SKM-1 (cell line): ENCODE results near the gene UVRAG.

ENCODE experiments used
- DNase-seq: peaks from one replicate; lab custom pipeline; 2025; ENCODE audit not compliant: unreplicated experiment; lab: John Stamatoyannopoulos, UW

The UVRAG gene

DNA sequence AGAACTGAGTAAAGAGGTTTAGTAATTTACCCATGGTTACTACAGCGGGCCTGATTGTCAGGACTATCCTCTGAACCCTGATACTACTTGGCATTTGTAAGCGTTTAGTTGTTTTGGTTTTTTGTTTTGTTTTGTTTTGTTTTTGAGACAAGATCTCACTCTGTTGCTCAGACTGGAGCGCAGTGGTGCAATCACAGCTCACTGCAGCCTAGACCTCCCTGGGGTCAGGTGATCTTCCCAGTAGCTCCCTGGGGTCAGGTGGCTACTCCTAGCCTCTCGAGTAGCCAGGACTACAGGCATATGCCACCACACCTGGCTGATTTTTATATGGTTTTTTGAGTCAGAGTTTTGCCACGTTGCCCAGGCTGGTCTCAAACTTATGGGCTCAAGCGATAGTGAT, 272.7 kb downstream of the UVRAG start:
- no peak for DNase-seq

DNA sequence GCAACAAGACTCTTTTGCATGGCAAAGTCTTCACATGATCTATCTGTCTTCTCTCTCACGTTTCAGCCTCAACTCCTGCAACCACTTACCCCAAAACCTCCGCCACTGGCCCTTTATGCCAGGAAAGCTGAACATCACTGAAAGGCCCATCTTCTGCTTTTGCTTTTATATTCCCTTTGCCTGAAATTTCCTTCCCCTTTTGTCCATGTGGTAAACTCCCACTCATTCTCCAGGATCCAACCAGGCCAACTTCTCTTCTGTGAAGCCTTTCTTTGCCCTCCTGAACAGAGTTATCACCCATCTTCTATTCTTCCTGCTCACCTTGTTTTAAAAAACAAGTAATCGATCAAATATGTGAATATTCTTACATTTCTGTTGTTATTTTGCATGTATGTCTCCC, 273.5 kb downstream of the UVRAG start:
- no peak for DNase-seq

DNA sequence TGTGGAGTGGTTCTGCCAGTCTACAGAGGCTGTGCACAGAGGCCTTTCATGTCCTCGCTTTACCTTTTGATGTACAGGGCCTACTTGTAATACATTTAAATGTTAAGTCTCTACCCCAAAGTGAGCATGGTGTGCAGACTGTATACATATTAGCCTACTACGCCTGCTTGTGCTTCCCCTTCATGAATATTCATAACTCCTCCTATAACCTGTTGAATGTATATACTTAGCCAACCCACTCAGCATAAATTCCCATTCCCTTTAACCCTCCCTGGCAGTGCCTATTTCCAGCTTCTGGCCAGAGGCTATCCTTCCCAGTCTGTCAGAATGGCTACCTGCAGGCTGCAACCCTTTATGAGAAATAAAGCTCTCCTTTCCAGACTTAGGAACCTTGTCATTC, 275.2 kb downstream of the UVRAG start:
- no peak for DNase-seq

DNA sequence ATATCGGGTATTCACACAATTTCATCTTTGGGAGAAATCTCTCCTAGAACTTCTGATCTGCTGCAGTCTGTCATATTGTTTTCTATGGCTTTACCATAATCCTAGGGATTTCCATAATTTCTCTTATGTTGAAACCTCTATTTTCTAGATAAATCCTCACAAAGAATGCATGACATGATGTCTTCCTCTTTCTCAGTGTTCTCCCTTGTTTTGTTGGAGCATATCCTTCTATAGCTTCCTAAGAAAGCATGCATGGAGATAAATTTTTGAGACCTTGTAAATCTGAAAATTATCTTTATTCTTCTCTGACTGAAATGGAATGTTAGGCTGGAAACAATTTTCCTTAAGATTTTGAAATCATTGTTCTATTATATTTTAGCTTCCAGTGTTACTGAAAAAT, 275.8 kb downstream of the UVRAG start:
- no peak for DNase-seq

DNA sequence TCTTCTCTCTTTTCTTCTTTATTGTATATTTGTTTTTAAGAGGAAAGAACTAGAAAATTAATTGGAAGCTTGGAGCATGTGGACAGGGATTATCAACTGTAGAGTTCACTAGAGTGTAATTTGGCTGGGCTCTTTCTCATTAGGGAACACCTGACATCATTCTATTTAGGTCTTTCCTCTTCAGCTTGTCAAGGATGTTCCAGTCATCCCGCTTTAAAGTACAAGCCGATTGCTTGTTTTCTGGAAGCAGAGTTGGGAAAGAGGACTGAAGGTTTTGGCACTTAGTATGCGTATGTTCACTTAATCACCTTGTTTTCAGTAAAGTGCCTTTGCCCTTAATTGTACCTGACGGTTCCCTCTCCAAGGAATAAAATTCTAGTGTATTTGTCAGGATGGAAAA, 279.7 kb downstream of the UVRAG start:
- no peak for DNase-seq

DNA sequence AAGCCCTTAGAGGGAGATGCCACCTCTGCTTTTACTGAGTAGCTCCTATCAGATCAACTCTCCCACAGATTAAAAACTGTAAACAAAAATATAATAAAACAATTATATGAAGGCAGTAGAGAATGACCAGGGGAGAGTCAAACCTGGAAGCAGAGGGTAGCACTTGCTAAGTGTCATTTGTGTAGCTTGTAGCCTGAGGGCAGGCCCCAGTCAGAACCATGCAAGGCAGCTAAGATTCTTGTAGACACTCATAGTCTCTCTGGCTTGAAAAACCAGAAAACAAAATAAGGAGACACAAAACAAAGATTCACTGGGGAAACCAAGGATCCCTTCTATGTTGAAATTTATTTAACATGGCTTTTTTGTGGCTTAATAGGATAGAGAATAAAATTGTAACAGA, 280.9 kb downstream of the UVRAG start:
- DNase-seq, result no peak

DNA sequence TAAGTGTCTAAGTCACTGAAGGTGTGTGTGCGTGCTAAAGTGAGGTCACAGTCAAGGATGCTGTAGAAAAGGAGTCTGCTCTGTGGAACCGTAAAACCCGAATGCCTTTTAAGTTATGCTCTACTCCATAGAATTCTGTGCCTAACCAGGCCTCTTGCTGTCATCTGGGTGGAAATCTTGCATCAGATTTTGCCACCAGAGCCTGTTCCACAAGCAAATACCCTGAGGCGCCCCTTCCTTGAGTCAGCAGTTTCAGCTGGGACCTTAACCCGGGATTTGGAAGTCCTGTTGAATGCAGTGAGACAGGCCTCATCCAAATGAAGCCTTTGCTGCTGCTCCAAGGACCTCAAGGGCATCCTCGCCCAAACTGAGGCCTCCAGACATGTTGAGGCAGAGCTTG, 281.5 kb downstream of the UVRAG start:
- no peak for DNase-seq

DNA sequence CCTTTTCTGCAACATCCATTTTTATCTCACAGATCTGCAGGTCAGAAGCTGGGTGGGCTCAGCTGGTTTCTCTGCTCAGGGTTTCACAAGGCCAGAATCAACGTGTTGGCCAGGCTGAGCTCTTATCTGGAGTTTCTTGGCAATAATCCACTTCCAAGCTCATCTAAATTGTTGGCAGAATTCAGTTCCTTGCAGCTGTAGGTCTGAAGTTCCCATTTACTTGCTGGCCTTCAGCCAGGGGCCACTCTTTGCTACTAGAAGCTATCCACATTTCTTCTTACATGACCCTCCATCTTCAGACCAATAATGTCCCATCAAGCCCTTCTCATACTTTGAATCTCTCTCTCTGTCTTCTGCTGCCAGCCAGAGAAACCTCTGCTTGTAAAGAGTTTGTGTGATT, 287.8 kb downstream of the UVRAG start:
- no peak for DNase-seq

DNA sequence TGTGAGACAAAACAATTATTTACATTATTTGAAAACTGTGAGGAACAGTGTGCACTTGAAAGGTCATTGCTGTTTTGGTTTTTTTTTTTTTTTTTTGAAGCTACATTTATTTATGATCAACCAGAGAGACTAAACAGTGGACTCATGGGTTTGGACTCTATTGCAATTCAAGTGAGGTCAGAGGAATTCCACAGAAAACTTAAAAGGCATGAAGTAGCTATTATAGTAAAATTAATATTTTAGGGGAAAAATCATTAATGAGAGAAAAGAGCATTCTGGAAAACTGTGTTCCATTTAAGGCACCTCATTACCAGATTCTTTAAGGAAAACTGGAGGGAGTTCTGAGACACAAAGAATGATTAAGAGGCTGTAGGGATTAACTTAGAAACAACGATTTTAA, 288.4 kb downstream of the UVRAG start:
- DNase-seq, result no peak

DNA sequence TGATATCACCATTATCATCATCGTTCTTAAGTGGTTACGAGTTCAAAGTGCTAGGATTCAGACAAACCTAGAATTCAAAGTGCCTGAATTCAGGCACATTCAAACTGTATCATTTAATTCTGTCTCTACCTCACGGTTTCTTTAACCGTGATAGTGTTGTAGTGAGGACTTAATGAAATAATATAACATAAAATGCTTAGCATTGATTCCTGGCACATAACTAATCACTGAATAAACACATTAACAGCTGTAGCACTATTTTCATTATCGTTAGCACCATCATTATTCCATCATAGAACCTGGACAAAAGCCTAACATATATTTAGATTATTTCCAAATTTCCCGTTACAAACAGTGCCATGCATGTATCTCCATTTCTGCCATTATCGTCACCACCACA, 289.3 kb downstream of the UVRAG start:
- DNase-seq, result no peak

DNA sequence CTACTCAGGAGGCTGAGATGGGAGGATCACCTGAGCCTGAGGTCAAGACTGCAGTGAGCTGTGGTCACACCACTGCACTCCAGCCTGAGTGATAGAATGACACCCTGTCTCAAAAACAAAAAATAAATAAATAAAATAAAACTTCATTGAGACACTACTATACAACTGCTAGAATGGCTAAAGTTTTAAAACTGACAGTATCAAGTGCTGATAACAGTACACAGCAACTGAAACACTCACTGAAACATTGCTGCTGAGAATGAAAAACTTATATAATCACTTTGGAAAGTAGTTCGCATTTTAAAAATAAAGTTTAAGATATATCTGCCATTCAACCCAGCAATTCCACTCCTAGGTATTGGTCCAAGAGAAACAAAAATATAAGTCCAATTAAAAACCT, 290.6 kb downstream of the UVRAG start:
- no peak for DNase-seq

DNA sequence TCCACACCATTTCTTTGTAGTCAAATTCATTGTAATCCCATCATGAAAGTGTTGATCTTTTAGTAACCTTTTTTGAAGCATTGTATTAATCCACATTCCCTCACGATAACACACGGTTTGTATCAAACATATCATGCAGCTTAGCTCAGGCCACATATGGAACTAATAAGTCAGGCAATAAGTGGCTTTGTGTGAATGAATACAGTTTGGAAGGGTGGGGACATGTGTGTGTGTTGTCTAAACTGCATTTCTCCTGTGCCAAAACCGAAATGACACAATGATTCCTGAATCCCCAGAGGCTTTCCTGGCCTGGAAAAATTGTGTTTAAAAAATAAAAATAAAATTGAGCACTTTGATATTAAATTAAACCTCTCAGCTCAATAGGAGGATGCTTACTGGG, 293.0 kb downstream of the UVRAG start:
- DNase-seq, result no peak

DNA sequence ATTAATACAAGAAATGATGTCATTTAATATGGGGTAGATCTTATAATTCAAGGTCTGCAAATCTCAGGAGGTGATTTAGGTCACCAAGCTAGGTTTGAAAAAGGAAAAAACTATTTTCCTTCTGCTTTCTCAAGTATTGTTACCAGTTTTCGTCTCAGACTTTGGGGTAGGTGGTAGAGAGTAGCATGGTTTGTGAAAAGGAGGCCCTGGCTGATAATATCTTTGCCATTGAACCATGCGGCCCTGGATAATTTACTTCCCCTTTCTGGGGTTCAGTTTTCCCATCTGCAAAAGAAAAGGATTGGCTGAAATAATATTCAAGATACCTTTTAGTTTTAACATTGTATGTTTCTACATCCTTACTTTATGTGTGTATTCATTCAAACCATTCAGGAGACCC, 299.2 kb downstream of the UVRAG start:
- DNase-seq, result no peak

DNA sequence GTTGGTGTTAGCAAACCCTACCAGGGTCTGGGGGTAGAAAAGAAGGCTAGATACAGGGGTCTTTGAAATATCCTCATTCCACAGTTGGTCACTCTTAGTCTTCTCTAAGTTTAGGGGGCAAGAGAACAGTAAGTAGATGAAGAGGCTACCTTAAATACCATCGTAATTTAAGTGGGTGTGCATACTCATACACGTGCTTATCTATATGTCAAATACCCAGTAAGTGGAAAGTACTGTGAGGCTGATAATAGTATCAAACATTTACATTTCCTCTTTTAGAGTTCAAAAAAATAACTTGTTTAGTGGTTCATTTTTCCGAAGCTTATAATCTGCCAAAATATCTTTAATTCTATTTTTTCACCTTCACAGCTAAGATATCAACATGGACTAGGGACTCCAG, 300.5 kb downstream of the UVRAG start:
- no peak for DNase-seq

DNA sequence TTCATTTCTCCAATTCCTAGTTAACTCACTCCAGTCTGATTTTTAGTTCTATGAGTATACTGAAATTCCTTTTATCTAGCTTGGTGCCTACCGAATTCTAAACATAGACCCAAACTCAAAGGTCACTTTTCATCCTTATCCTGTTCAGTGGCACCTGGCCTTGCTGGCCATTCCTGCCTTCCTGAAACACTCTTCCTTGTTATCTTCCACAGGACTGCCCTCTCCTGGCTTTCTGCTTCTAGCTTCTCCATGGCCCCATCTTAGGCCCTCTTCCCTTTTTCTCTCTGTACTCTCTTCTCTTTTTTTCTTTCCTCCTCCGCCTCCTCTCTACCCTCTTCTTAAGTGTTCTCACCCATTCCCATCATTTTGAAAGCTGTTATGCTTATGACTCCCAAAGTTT, 304.0 kb downstream of the UVRAG start:
- DNase-seq, result no peak

DNA sequence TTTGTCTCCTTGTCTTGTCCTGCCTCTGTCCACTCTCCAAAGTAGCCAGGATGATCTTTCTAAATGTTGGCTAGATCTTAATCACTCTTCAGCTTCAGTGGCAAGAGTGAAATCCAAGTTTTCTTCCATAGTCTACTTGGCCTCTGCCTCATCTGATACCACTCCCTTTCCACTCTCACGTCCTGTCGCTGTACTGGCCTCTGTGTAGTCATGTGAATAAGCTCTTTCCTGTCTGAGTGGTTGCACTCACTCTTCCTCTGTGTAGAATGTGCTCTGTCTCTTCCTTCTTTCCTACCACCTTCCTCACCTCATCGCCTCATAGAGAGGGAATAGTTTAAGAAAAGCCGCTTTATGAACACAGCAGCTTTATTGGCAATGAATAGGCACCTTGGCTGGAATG, 304.8 kb downstream of the UVRAG start:
- DNase-seq, result no peak

DNA sequence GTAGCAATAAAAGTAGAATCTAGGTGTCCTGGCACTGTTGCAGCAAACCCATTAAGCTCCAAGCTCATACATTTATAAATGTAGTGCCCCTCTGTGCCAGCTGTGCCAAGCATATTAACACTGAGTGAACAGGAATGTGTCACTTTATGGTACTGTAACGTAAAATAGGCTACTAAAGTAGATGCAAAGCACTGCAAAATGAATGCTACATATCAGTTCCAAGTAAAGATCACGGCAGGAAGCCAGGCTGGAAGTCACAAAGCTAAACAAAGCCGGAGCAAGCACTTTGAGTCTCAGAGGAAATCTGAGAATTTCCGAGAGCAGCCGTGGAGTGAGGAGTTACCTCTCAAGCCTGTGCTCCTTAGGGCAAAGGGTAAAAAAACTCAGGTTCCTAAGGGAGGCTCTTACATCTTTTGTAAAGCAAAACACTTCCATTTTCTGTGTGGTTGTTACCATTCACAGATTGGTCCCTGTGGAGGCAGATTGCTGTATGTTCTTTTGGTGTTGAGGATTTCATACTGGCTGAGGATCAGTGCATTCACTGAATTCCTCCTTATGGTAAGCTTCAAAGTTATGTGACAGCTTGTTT, 305.6 kb downstream of the UVRAG start:
- DNase-seq, result no peak

DNA sequence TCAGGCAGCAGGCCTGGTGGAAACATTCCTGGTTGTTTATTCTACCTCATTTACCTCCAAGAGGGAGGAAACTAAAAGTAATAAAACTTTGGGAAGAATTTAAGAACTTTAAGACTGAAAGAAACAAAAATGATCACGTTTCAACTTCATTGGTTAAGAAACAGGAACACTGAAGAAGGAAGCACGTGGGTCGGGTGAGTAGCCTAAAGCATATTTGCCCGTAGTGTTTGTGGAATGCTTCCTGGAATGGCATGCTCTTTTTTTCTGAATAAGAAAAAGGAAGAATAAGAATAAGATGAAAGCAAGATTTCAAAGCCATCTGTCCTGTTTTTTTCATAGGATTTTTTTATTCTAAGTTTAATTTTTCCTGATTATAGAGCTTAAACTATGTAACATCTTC, 308.2 kb downstream of the UVRAG start:
- DNase-seq, result no peak

DNA sequence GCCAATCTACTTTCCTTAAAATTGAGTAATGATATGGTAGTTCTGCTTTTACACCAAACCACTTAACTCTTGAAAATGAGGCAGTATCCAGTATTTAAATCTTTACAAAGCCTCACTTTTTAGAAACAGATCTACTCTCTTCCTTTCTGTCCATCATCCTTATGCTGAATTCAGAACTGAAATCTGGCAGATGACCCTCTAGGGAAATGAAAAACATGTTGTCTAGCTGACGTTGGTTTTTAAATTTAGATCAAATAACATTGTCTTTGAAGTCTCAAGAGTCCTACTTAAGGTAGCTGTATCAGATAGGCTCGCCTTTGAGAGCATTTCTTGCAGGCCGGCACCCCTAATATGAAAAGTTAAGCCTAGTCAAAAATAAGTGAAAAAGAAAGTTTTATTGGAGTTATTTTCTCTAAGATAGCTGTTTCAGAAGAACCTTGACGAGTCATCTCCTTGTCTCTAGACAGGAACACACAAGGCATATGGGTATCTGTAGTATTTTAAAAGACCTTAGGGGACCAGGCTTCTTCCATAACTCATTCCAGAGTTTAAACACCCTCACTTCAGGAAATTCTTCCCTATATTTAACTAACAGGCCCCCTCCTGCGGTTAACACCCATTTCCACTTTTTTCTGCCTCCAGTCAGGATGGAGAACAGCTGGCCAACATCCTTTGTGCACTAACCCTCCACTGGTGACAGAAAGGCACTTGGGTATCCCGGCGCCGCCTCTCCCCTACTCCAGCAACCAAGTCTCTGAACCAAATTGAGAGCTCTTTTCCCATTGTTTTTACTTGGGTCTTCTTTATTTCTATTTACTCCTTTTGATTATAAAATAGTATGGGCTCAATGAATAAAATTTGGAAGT, 310.1 kb downstream of the UVRAG start:
- no peak for DNase-seq

DNA sequence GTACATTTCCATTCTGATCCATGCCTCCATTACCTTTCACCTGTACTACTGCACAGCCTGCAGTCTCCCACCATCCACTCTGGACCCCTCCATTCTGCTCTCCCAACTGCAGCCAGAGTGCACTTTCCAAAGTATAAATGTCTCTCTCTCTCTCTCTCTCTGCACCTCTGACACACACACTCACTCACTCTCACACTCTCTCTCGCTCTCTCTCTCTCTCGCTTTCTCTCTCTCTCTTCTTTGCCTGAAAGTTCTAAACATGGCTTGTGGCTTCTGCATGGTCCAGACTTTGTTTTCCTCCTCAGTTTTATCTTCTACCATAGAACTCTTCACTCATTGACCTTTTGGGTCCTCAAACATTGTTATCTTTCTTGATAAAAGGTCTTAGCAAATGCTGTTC, 314.7 kb downstream of the UVRAG start:
- DNase-seq, result no peak

DNA sequence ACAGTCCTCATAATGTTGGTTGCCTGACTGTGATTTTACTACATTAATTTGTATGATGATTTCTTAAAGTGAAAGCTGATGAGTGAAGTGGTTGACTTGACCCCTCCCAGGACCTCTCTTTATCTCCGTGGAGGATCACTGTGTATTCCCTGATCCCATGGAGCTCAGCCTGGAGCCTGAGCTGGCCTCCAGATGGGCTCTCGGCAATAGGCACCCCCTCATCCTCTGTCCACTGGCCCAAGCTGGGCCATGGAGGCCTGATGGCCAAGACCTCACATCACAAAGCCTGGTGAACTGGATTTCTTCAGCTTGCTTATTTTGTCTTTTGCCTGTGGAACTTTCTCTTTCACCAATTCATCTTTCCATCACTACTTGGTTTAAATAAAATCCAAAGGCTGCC, 316.1 kb downstream of the UVRAG start:
- no peak for DNase-seq

DNA sequence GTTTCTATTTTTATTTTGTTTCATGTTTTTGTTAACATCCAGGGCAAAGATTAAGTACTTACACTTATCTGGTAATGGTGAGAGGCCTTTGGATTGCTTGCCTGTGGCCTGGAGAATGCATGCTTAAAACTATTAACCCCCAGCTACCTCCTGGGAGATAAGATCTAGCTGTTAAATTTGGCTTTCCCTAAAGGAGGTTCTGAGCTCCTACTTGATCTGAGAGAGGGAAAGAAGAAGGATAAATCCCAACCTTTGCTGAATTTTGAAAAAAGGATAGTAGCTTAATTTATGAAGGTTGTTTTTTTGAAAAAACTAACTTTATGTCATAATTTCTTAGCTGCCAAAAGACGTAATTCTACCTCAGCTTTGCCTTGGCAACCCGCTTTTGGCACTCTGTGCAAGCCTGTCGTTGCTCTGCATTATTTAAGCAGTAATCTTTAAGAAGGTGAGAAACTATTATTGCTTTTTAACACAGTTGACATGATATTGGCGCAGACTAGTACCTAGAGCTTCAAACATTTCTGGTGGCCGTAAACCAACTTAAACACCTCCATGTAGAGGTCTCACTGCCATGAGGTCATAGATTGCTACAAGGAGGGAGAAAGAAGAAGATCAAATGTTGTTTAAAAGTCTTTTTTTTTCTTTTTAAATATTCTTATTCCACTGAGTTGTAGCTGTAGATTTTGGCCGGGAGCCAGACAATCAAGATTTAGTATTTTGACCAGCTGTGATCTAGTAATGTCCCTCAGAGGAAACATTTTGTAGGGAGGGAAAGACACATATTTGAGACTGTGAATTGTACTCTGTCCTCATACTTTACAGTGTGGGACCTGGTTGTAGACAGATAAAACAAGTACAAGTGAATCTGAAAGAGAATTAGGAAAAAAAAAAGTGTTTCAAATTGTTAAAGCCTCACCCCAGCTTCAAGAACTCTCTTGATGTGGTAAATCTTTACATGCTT, 316.9 kb downstream of the UVRAG start:
- no peak for DNase-seq
